Measurements from ENCODE around the gene ARID1B.
A peak's percentile ranks its signal among the peaks of the same experiment; 100 is the strongest.

The ARID1B gene

DNA sequence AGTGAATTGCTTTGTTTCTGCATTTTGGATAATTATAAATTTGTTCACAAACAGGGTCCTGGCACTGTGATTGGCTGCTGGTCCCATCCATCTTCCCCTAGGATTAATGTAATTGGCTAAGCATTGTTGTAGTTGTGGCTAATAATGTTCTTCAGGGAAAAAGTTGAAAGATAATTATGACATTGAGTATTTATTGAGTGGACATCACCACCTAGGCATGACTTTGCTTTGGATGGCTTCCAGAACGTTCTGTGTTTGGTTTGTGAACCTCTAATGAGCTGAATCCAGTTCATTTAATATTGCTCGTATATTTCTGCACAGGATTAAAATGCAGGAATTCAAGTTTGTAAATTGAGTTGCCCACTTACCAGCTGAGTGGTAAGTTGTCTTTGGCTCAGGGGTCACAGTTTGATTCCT, 55.1 kb downstream of the ARID1B start (continued):
- TF ChIP-seq, protein P1, sequence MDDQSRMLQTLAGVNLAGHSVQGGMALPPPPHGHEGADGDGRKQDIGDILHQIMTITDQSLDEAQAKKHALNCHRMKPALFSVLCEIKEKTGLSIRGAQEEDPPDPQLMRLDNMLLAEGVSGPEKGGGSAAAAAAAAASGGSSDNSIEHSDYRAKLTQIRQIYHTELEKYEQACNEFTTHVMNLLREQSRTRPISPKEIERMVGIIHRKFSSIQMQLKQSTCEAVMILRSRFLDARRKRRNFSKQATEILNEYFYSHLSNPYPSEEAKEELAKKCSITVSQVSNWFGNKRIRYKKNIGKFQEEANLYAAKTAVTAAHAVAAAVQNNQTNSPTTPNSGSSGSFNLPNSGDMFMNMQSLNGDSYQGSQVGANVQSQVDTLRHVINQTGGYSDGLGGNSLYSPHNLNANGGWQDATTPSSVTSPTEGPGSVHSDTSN (CRISPR knock-in tag; IDR thresholded peaks at IDR 0.05) = no peak
- TF ChIP-seq ZBTB20 (tag by site-specific recombination; IDR thresholded peaks at IDR 0.05) (no peak), ZNF132 (tag by site-specific recombination; IDR thresholded peaks at IDR 0.05; ENCODE audit: borderline replicate concordance) (no peak), BCL11B (tag by site-specific recombination; IDR thresholded peaks at IDR 0.05; ENCODE audit: low read depth) (no peak), ZSCAN30 (tag by site-specific recombination; IDR thresholded peaks at IDR 0.05) (no peak), OSR2 (tag by site-specific recombination; IDR thresholded peaks at IDR 0.05) (peak; percentile 26; the same call in 1 of the 2 replicates), ZNF544 (tag by site-specific recombination; IDR thresholded peaks at IDR 0.05) (no peak), FEZF1 (tag by site-specific recombination; IDR thresholded peaks at IDR 0.05) (peak; percentile 64), ZNF529 (tag by site-specific recombination; IDR thresholded peaks at IDR 0.05; ENCODE audit: insufficient replicate concordance) (no peak), ZNF701 (tag by site-specific recombination; IDR thresholded peaks at IDR 0.05) (no peak), REPIN1 (tag by site-specific recombination; IDR thresholded peaks at IDR 0.05; ENCODE audit: low read depth) (no peak), ZNF239 (tag by site-specific recombination; IDR thresholded peaks at IDR 0.05) (no peak), ZNF658 (tag by site-specific recombination; IDR thresholded peaks at IDR 0.05) (no peak), ZNF561 (tag by site-specific recombination; IDR thresholded peaks at IDR 0.05; ENCODE audit: borderline replicate concordance) (no peak), MEIS1 (CRISPR knock-in tag; IDR thresholded peaks at IDR 0.05; ENCODE audit: borderline replicate concordance) (no peak), ZNF776 (tag by site-specific recombination; IDR thresholded peaks at IDR 0.05; ENCODE audit: borderline replicate concordance) (no peak), ZNF350 (tag by site-specific recombination; IDR thresholded peaks at IDR 0.05) (peak; percentile 96), ZNF830 (tag by site-specific recombination; IDR thresholded peaks at IDR 0.05; ENCODE audit: low read depth) (no peak), ZNF214 (tag by site-specific recombination; IDR thresholded peaks at IDR 0.05; ENCODE audit: borderline replicate concordance) (no peak), KLF9 (tag by site-specific recombination; IDR thresholded peaks at IDR 0.05; ENCODE audit: low read depth) (no peak), ZNF292 (tag by site-specific recombination; IDR thresholded peaks at IDR 0.05; ENCODE audit: borderline replicate concordance, low read depth) (no peak), ZNF530 (tag by site-specific recombination; IDR thresholded peaks at IDR 0.05; ENCODE audit: low read depth) (no peak), ZNF19 (tag by site-specific recombination; IDR thresholded peaks at IDR 0.05; ENCODE audit: low read depth) (no peak), SP2 (tag by site-specific recombination; IDR thresholded peaks at IDR 0.05) (peak; percentile 67), ZNF670 (tag by site-specific recombination; IDR thresholded peaks at IDR 0.05; ENCODE audit: low read depth) (no peak)
- TF ChIP-seq, protein P2, sequence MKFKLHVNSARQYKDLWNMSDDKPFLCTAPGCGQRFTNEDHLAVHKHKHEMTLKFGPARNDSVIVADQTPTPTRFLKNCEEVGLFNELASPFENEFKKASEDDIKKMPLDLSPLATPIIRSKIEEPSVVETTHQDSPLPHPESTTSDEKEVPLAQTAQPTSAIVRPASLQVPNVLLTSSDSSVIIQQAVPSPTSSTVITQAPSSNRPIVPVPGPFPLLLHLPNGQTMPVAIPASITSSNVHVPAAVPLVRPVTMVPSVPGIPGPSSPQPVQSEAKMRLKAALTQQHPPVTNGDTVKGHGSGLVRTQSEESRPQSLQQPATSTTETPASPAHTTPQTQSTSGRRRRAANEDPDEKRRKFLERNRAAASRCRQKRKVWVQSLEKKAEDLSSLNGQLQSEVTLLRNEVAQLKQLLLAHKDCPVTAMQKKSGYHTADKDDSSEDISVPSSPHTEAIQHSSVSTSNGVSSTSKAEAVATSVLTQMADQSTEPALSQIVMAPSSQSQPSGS (tag by site-specific recombination; IDR thresholded peaks at IDR 0.05; ENCODE audit: low read depth) = no peak
- TF ChIP-seq, protein P3, sequence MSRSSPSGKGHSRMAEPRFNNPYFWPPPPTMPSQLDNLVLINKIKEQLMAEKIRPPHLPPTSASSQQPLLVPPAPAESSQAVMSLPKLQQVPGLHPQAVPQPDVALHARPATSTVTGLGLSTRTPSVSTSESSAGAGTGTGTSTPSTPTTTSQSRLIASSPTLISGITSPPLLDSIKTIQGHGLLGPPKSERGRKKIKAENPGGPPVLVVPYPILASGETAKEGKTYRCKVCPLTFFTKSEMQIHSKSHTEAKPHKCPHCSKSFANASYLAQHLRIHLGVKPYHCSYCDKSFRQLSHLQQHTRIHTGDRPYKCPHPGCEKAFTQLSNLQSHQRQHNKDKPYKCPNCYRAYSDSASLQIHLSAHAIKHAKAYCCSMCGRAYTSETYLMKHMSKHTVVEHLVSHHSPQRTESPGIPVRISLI (tag by site-specific recombination; IDR thresholded peaks at IDR 0.05) = no peak
- TF ChIP-seq, protein P4, sequence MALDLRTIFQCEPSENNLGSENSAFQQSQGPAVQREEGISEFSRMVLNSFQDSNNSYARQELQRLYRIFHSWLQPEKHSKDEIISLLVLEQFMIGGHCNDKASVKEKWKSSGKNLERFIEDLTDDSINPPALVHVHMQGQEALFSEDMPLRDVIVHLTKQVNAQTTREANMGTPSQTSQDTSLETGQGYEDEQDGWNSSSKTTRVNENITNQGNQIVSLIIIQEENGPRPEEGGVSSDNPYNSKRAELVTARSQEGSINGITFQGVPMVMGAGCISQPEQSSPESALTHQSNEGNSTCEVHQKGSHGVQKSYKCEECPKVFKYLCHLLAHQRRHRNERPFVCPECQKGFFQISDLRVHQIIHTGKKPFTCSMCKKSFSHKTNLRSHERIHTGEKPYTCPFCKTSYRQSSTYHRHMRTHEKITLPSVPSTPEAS (tag by site-specific recombination; IDR thresholded peaks at IDR 0.05) = no peak

Measured in HEK293 (cell line).